Raji (cell line): Measurements from ENCODE around the gene ADGRD1.

ENCODE experiments used
- POLR2A ChIP-seq: IDR thresholded peaks from 2 replicates; pipeline ENCODE4 v1.6.1; 2011; ENCODE audit warnings: low read depth, low read length, control low read depth; ENCODE audit not compliant: insufficient read depth

Gene ADGRD1

GRCh38 chr12:131003036-131003715 lies 49.5 kb downstream of the ADGRD1 start:
- TF ChIP-seq POLR2A, result no peak

GRCh38 chr12:131003716-131004045 lies 50.0 kb downstream of the ADGRD1 start:
- TF ChIP-seq POLR2A, result no peak

- TF ChIP-seq POLR2A, result no peak
Observed at GRCh38 chr12:131004166-131004565, 50.5 kb downstream of the ADGRD1 start.

- TF ChIP-seq POLR2A, result no peak
Observed at GRCh38 chr12:131005161-131006035, 51.7 kb downstream of the ADGRD1 start.

GRCh38 chr12:131006036-131006735 lies 52.5 kb downstream of the ADGRD1 start:
- no peak for TF ChIP-seq POLR2A

GRCh38 chr12:131007031-131007739 lies 53.5 kb downstream of the ADGRD1 start:
- no peak for TF ChIP-seq POLR2A

- no peak for TF ChIP-seq POLR2A
Observed at GRCh38 chr12:131007740-131008117, 54.0 kb downstream of the ADGRD1 start.

- TF ChIP-seq POLR2A, result no peak
Observed at GRCh38 chr12:131008131-131008912, 54.6 kb downstream of the ADGRD1 start.

- no peak for TF ChIP-seq POLR2A
Observed at GRCh38 chr12:131008913-131009270, 55.2 kb downstream of the ADGRD1 start.

- no peak for TF ChIP-seq POLR2A
Observed at GRCh38 chr12:131009595-131010395, 56.1 kb downstream of the ADGRD1 start.

- TF ChIP-seq POLR2A, result no peak
Observed at GRCh38 chr12:131010396-131011131, 56.9 kb downstream of the ADGRD1 start.

GRCh38 chr12:131011165-131012079 lies 57.7 kb downstream of the ADGRD1 start:
- no peak for TF ChIP-seq POLR2A
